HG02678 (cell line): ENCODE measurements around the gene SEC16A.
"Not testable (repeated sequence)": the region's sequence is repeated elsewhere in the genome, so short reads cannot be mapped to it uniquely, and the experiment has no call there.

Experiments used
- ATAC-seq: cut with Tn5 transposase; IDR thresholded peaks from one replicate; pipeline ENCODE4 v1.9.1; 2021; ENCODE audit warnings: mild to moderate bottlenecking, moderate library complexity; ENCODE audit not compliant: unreplicated experiment

SEC16A gene

DNA sequence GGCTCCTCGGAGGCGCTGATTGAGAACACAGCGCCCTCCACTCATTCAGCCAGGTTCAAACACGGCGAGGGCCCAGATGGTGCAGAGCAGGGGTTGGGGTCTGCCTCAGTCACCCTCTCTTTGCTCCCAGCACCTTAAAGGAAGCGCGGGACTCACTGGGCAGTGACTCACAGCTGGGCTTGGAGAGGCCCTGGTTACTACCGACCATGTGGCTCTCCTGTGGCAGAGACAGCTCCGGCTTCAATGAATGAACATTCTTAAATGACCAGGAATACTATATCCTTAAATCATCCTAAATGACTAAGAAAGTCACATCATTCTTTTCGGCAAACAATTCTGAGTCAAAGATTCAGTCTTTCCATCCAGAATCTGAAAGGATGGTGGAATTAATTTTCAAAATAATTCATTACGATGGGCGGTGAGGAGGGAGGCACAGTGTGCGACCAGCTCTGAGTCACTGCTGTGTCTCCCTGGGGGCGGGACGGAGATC, 41.6 kb downstream of the SEC16A start:
- no peak for ATAC-seq

DNA sequence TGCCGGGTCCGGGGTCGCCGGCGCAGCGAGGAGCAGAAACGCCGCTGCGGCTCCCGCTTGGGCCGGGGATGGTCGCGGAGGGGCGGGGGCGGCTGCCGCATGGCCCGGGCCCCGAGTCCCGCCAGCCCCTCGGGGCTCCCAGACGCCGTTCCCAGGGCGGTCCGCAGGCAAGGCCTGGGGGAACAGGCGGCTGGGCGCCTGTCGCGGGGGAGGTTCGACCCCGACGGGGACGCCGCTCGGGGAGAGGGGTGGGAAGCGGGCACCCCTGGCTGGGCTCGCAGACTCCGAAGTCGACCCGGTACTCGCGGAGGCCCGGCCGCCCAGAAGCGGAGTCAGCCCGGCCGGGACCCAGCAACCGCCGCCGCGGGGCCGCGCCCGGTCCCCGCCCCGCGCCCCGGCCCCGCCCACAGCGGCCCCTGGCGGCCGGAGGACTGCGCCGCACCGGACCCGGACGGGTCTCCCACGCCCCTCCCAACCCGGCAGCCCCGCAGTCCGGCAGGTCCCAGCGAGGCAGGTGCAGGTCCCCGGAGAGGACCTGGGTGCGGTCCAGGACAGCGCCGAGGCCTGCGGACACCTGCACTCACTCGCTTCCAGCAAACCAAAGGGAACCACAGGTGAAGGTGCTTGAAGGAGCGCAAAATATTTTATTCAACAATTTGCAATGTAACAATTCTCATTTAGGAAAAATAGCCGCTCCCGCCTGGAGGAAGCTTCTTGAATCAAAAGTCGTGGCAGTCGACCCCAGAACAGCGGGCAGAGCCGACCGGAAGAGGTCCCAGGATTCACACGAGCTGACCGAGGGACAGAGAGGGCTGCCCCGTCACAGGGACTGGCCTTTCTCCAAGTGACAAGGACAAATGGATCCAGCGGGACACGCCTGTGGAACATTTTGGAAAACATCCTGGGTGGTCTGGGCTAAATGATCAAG, 43.1 kb downstream of the SEC16A start, which contains the start of gene INPP5E:
TSS of gene INPP5E (minus strand) at position 365 of the 928 bp plus-strand sequence. CDS start 426 bp downstream, outside the sequence.
- peak; percentile 76 for ATAC-seq

DNA sequence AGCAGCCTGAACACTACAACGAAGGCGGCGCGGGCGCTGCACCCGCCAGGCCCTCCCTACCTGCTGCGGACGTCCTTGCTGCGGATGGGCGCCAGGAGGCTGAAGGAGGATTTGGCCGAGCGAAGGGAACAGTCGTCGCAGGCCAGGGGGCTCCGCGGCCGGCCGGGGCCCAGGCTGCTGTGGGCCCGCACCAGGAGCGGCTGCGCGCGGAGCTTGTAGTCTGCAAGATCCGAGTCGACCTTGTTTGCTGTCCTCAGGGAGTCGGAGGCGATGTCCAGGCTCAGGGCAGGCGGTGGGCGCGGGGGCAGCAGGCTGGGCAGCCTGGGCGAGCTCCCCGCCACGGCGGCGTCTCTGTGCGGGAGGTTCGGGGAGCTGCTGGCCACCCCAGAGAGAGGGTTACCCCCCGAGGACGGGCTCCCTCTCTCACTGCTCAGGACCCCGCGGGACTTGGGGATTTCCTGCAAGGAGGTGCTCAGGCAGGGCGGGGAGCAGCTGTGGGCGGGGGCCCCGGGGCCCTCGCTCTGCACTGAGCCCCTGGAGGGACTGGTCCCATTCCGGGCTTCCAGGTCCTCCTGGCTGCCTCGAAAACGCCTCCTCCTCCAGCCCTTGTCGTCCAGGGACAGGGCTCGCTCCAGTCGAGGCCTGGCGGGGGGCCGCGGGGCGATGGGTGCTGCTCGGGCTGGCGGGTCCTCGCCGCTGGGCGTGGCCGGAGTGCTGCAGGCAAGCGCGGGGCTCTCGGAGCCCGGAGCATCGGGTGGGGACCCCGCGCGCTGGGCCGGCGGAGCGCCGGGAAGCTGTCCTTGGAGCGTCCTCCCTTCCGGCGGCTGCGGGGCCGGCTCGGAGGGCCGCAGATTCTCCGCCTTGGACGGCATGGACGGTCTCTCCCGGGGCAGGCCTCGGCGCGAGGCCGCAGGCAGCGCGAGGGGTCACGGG, 44.0 kb downstream of the SEC16A start:
- ATAC-seq: peak; percentile 41

DNA sequence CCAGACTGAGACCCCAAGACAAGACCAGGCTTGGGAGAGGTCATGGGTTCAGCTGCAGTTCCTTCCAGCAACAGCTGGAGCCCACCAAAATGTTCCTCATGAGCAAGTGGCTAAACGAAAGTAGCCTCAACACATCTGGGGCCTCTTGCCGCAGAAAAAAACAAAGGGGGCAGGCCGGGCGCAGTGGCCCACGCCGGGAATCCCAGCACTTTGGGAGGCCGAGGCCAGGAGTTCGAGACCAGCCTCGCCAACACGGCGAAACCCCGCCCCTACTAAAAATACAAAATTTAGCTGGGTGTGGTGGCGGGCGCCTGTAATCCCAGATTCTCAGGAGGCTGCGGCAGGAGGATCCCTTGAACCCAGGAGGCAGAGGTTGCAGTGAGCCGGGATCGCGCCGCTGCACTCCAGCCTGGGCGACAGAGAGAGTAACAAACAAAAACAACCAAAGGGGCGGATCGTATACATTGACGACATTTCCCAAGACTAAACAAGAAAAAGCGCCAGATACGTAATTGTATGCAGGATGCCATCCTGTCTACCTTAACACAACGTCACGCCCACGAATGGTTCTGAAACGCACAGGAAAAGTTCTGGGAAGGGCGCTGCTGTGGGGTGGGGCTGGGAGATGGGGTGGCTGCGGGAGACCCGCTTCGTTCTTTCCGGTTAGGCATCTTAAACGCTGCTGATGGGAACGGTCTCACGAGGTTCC, 44.8 kb downstream of the SEC16A start:
- ATAC-seq: no peak

DNA sequence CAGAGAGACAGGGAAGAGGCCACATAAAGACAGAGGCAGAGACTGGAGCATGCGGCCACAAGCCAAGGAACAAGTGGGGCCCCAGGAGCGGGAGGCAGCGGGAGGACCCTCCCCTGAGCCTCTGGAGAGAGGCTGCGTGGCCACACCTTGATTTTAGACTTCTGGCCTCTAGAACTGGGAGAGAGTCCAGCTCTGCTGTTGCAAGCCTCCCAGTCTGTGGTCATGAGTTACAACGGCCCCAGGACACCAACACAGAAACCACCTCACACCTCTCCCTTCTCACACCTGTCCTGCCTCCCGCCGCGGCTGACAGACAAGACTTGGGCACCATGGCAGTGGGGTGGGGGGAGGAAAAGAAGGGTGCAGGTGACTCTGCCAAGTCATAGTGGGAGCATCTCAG, 45.4 kb downstream of the SEC16A start:
- no peak for ATAC-seq

DNA sequence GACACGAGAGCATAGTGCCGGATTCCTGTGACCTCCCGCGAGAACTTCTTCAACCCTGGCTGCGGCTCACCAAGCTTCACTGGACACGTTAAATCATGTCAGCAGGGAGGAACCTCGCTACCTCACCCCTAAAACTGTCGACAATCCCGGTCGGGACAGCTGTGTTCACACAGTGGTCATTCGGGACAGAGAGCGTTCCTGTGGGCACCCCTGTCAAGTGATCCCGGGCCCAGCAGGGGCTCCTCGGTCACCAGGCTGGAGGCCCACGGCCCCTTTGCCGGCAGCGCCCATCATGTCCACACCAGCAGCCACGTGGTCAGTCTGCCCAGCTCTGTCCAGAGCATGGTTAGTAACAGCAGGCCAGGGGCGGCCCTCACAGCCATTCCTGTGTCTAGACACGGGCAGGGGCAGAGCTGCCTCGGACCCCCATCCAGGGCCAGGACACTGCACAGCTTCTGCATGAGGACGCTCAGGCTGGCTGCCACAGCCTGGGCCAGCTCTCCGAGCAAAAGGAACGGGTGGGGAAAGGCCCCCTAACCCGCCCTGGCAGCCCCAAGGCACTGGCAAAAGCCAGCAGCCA, 46.7 kb downstream of the SEC16A start:
- ATAC-seq: no peak

DNA sequence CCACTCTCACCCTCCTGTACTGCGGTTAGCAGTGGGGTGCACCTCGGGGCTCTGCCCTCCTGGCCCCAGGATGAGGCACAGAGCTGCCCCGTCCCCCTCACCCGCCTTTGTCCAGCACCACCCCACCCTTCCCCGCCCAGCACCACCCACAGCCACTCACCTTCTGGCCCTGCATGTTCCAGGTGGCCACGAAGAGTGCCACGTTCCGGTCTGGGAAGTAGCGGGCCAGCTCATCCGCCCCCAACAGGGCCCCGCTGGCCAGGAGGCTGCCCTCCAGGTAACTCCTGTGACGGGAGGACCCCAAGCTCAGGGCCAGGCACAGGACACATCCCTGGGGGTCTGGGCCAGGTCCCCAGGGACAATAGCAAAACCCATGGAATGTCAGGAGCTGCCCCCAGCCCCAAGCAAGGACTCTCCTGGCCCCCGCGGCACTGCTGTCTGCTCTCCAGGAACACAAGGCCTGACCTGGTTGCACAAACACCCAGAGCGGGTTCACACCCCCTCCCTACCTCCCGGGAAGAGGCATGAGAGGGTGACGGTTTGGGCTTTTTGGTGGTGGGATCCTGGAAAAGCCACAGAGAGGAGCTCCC, 48.2 kb downstream of the SEC16A start:
- ATAC-seq: no peak

DNA sequence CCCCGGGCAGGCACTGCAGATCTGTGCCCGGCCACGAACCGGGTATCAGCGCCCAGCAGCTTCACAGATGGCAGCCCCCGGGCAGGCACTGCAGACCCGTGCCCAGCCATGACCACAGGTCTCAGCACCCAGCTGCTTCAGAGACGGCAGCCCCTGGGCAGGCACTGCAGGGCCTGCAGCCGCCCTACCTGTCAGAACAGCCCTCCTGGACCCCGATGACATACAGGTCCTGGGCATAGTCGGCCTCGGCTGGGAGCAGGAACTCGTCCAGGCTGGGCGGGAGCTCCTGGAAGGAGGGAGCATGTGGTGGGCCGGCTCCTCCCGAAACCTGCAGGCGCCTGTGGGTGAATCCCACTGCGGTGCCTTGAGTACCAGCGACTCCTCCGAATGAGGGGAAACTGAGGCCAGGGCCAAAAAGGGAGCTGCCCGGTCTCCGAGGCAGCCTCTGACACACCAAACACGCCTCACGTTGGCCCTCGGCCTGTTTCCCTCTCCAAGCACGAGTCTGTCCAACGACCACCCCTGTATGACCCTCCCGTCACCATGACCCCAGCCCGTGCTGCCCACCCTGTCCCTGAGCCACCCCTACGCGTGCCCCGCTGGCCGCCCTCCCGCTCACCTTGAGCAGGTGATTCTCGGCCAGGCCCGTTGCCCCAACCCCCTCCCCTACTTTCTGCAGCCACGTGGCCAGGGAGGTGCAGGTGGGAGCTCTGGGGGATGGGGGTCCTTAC, 48.8 kb downstream of the SEC16A start:
- no peak for ATAC-seq

DNA sequence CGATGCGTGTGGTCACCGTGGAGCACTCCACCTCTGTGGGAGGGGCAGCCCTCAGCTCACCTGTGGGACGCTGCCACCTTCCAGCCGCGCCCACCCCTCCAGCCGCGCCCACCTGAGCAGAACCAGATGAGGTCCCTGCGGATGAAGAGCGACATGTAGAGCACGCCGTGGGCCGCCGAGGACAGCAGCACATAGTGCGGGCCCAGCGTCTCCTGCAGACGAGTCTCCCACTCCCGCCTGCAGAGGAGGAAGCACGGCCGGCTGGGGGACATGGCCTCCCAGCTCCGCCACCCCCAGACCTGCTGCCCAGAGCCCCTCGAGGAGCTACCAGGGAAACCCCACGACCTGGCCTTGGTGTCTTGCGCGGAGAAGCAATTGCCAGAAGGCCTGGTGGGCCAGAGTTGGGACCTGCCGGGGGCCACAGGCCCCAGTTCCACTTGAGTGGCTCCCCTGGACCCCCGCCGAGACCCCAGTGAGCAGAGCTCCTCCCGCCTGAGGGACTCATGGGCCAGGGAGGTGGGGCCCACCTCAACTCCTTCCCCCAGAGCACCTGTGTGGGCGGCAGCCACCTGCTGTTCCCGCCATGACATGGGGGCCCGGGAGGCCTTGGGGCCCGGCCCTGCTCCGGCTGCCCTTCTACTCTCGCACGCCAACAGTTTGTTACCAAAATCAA, 49.7 kb downstream of the SEC16A start:
- no peak for ATAC-seq

DNA sequence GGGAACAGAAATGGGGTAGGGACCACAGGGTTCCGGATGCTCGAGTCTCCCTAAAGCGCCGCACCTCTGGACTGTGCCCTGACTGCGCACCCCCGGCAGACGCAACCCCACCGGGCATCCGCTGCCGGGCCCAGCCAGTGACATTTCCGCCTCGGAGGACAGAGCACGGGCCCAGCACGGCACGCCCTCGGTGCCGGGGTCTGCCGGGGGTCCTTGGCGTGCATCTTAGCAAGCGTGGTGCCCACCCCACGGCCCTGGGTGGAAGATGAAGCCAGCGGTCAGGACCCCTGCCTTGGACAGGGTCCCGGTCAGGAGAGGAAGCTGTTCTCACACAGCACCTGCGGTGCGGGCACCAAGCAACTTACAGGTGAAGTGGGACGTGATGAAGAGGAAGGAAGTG, 50.2 kb downstream of the SEC16A start:
- ATAC-seq: no peak

DNA sequence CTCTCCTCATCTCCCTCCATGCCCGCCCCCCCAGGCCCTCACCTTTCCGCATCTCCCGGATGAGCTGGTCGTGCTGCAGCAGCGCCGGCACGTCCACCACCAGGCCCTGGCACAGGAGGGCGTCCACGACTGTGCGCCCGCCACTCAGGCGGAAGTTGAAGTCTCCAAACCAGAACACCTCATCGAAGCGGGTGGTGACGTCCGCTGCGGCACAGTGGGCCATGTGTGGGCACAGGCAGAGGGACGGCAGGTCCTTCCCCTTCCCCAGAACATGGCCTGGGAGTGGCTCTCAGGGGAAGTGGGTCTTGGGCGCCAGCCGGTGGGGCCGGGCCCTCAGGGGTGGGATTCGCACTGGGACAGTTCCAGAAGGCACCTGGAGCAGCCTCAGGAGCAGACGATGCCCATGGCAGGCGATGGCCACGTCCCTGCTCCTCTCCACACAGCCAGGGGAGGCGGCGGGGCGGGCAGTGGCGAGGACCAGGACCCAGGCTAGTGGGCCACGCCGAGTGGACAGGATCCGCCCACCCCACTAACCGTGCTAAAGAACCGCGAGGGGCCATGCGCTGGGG, 51.0 kb downstream of the SEC16A start:
- ATAC-seq: no peak

DNA sequence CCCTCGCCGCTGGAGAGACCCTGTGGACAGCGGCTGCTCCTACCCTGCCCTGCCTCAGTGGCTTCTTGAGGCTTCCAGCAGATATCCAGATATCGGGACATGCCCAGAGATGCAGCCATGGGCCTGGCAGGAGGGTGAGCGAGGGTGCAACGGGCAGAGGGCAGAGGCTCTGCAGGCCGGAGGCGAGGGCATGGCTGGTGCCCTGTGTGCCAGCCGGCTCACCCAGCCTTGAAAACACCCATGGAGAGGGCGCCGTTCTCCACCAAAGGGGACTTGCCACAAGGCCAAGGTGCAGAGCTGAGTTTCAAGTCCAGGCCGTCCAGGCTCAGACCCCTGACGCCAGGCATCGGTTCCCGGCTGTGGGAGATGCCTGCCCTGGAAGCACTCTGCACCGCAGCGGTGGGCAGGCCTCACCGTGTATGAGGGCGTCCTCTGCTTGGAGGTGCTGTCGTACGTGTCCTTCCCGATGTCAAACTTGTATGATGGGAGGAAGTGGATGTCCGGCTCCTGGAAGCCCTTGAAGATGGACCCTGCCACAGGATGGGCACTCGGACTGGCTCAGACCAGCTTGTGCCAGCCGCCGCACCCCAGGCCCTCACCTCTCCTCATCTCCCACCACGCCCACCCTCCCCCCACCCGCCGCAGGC, 52.1 kb downstream of the SEC16A start:
- no peak for ATAC-seq

DNA sequence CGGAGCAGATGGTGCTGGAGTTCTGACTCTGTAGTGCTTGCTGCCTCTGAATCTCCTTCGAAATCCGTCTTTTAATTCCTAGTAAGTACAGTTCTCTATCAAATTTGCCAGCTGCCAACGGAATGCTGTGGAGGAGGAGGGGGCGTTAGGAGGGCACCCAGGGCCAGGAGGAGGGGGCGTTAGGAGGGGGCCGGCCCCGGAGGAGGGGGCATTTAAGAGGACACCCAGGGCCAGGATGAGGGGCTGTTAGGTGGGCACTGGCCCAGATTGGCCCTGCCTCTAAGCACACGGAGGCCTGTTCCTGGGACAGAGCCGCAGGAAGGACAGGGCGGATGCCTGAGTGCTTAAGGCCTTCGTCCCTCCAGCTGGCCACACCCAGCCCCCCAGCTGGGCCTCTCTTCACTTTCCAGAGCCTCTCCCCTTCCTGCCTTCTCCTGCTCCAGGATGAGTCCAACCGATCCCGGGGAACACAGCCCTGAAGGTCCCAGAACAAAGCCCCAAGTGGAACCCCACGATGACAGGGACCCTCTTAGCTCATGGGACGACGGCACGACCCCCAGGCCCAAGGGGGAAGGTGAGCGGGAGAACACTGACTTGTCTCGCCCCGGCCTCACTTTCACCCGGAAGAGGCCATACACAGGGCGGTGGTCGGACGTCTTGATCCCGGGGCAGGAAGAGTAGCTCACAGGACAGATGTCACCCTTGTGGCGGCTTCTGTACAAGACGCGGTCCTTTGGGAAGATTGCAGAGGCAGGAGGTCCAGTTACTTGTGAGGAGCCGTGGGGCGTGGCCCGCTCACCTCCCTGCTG, 53.0 kb downstream of the SEC16A start:
- ATAC-seq: no peak

DNA sequence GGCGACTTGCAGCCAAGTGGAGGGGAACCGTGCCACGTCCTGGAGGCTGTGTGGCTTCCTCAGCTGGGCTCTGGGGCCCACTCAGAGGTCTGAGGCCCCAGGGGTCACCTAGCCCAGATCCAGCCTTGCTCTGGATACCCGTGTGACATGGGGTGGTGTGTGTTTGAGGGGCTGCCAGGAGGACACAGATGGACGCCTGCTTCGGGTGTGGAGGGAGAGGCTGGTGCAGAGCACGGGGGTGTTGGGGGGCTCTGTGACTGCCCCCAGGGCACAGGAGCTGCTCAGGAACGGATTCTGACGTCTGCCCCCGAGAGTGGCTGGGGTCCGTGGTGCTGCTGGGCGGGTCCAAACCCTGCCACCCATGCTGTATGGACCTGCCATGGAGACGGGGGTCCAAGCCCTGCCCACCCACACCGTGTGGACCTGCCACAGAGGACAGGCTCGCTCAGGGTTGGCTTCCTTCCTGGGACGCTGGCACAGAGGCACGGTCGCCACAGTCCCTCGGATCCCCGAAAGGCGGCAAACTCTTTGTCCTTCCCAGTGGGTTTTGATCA, 53.7 kb downstream of the SEC16A start:
- ATAC-seq: no peak

DNA sequence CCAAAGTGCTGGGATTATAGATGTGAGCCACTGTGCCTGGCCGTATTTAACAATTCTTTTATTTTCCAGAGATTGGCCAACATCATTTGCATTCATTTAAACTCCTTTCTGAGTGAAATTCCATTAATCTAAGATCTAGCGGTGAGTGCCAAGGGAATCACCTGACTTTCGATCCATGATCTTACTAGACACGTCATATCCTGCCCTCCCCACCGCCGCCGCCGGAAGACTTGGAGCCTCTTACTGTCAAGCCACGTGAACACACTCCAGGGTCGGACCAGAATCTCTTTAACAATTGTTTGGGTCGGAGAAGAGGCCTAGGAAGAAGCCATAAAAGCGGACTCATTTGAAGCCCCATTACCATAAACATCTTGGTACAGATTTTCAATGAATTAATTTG, 56.1 kb downstream of the SEC16A start:
- ATAC-seq: no peak

DNA sequence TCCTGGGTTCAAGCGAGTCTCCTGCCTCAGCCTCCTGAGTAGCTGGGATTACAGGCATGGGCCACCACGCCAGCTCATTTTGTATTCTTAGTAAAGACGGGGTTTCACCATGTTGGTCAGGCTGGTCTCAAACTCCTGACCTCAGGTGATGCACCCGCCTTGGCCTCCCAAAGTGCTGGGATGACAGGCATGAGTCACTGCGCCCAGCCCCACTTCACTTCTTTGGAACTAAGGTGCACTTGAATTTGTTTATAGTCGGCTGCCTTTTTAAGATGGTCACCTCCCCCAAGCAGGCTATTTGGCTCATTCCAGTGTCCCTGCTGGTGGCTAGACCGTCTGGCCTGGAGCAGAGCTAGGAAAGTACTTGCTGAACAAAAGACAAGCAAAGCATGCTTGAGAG, 57.5 kb downstream of the SEC16A start:
- not testable (repeated sequence) for ATAC-seq
